Transverse colon (tissue), 4 donors: ENCODE results near the gene SERPINA3. TPM values are rescaled to one million over a fixed set of nuclear protein-coding genes. Genes with fewer than 3 reads are reported as not detected.

Source experiments
- DNase-seq: peaks from one replicate; pipeline ENCODE4 v3.0.0-alpha.2; 2019
- H3K27ac ChIP-seq, 4 donors: fragments of 200-600 bp; sonication (generic); 2 replicates each; pipeline ENCODE4 v1.5.1; 2016 to 2018; ENCODE audit warnings: inconsistent platforms in 4 of 4
- H3K27me3 ChIP-seq: fragments of 200-600 bp; sonication (generic); 2 replicates; pipeline ENCODE4 v1.5.1; 2017; ENCODE audit warnings: inconsistent platforms
- H3K36me3 ChIP-seq, 4 donors: fragments of 200-600 bp; sonication (generic); 2 replicates each; pipeline ENCODE4 v1.5.1; 2017 to 2019; ENCODE audit warnings: inconsistent platforms in 4 of 4
- H3K4me1 ChIP-seq, 4 donors: fragments of 200-600 bp; sonication (generic); 2 replicates each; pipeline ENCODE4 v1.5.1; 2017 to 2020; ENCODE audit warnings: inconsistent platforms in 4 of 4
- H3K4me3 ChIP-seq, 4 donors: fragments of 200-600 bp; sonication (generic); 1 replicate in 1 of 4; 2 replicates in 3 of 4; pipeline versions ENCODE4 v1.5.1 to v1.6.1; 2017 to 2019; ENCODE audit warnings: inconsistent platforms in 4 of 4
- H3K9me3 ChIP-seq, 2 donors: fragments of 200-600 bp; sonication (generic); 2 replicates each; pipeline ENCODE4 v1.5.1; 2017 to 2019; ENCODE audit warnings: inconsistent platforms in 2 of 2
- CTCF ChIP-seq, 5 experiments: fragments of 200-600 bp in 3 of 5; fragments of 450-650 bp in 2 of 5; sonication (generic) in 3 of 5; IDR thresholded peaks; 1 replicate in 2 of 5; 2 replicates in 3 of 5; pipeline ENCODE4 v1.5.1; 2016 to 2017; ENCODE audit warnings: antibody characterized with exemption in 5 of 5, inconsistent platforms in 3 of 5, mild to moderate bottlenecking in 2 of 5, moderate library complexity in 1 of 5
- EP300 ChIP-seq: sonication (generic); formaldehyde crosslinking; IDR thresholded peaks from one replicate; pipeline ENCODE4 v1.6.1; 2017; ENCODE audit warnings: antibody characterized with exemption, low read depth
- POLR2A ChIP-seq: fragments of 450-650 bp; IDR thresholded peaks from one replicate; pipeline ENCODE4 v1.6.1; 2016; ENCODE audit warnings: antibody characterized with exemption, mild to moderate bottlenecking, moderate library complexity
- POLR2AphosphoS5 ChIP-seq, 3 donors: sonication (generic); formaldehyde crosslinking; IDR thresholded peaks; one replicate each; pipeline ENCODE4 v1.6.1; 2016; ENCODE audit warnings: antibody characterized with exemption in 3 of 3
- WGBS, 2 donors: methylation state at CpG; one replicate each; pipeline ENCODE4 v1.1.5; 2018; ENCODE audit warnings: low coverage in 1 of 2; 5-methylcytosine and 5-hydroxymethylcytosine counted together
- in situ Hi-C, 4 donors: fragments of 200-750 bp; cut with MboI; loops; one replicate each; pipeline versions ENCODE4 v1.15.0 to v1.15.1; 2017; ENCODE audit warnings: low sequenced_read_pairs in 3 of 4, low pct_ligation_motif_present in 1 of 4, low pct_unique_long_range_greater_than_20kb in 1 of 4
- intact Hi-C: fragments of 100-400 bp; cut with DNase I; formaldehyde crosslinking; loops from one replicate; pipeline ENCODE4 v1.15.1; 2023; ENCODE audit warnings: low total_unique reads
- total RNA-seq, 4 donors: library from RNA; depleted of rRNA; stranded (reverse); fragments of >200 nt; gene quantifications; one replicate each; pipeline ENCODE4 v1.1.0, GENCODE V29; 2016

Gene SERPINA3
- total RNA-seq, 4 donors from 2014 or later, result 16.0 to 72.7 (median 22.6) TPM

- in situ Hi-C loops, result no loop called here
Measured at GRCh38 chr14:94638961-94639817, 27.0 kb downstream of the SERPINA3 start.

GRCh38 chr14:94640721-94641631 is 28.8 kb downstream of the SERPINA3 start:
- H3K4me1 ChIP-seq, result no peaks in the 10 kb centered on the region
- WGBS, 2 donors, result 76% methylated on average over 9 of the region's 10 CpGs; no CpG with 5 or more reads in 1 of the 2 donors
- TF ChIP-seq POLR2A (no peak), EP300 (no peak), POLR2AphosphoS5 (IDR thresholded peaks at IDR 0.05) (no peak), CTCF (IDR thresholded peaks at IDR 0.05) (no peak)
- no peak overlapping the region for H3K27ac ChIP-seq
- intact Hi-C loops (no loop called here), in situ Hi-C loops (no loop called here)
- no peaks in the 10 kb centered on the region for H3K36me3 ChIP-seq
- DNase-seq, result no peak
- no peaks in the 10 kb centered on the region for H3K9me3 ChIP-seq
- no peak overlapping the region for H3K4me3 ChIP-seq
- no peaks in the 10 kb centered on the region for H3K27me3 ChIP-seq

More at GRCh38 chr14:94638961-94639817, 27.0 kb downstream of the SERPINA3 start:
- Histone ChIP-seq H3K9me3 (no peaks in the 10 kb centered on the region), H3K27me3 (no peaks in the 10 kb centered on the region), H3K4me1 (no peaks in the 10 kb centered on the region), H3K4me3 (no peak overlapping the region), H3K27ac (no peak overlapping the region), H3K36me3 (no peaks in the 10 kb centered on the region)
- 83 to 88% methylated on average over 6 to 11 of the region's 11 CpGs for WGBS, 2 donors
- intact Hi-C loops, result no loop called here
- DNase-seq, result no peak
- TF ChIP-seq POLR2AphosphoS5 (IDR thresholded peaks at IDR 0.05) (no peak), POLR2A (no peak), EP300 (no peak), CTCF (IDR thresholded peaks at IDR 0.05) (no peak)

- no peak for DNase-seq
- no peaks in the 10 kb centered on the region for H3K36me3 ChIP-seq
- no peaks in the 10 kb centered on the region for H3K4me1 ChIP-seq
- in situ Hi-C loops, result no loop called here
- TF ChIP-seq POLR2AphosphoS5 (IDR thresholded peaks at IDR 0.05) (no peak), EP300 (no peak), CTCF (IDR thresholded peaks at IDR 0.05) (no peak), POLR2A (no peak)
- no peak overlapping the region for H3K4me3 ChIP-seq
- WGBS, 2 donors, result 97% methylated on average over 12 of the region's 12 CpGs; no CpG with 5 or more reads in 1 of the 2 donors
- H3K9me3 ChIP-seq, result no peaks in the 10 kb centered on the region
- H3K27ac ChIP-seq, result no peak overlapping the region
- H3K27me3 ChIP-seq, result no peaks in the 10 kb centered on the region
- intact Hi-C loops, result no loop called here
Measured at GRCh38 chr14:94641632-94641955, 29.4 kb downstream of the SERPINA3 start.
